Right lobe of liver (tissue), 6 donors: Measurements from ENCODE around the gene MACROD2. TPM values are rescaled to one million over a fixed set of nuclear protein-coding genes. Genes with fewer than 3 reads are reported as not detected.

Experiments used
- ATAC-seq, 4 donors: fragments of 200-7000 bp; cut with Tn5 transposase; one replicate each; pipeline ENCODE4 v1.9.1; 2020; ENCODE audit warnings: mild to moderate bottlenecking in 4 of 4, moderate library complexity in 4 of 4
- DNase-seq, 3 donors: peaks; one replicate each; pipeline ENCODE4 v3.0.0-alpha.2; 2020
- H3K27ac ChIP-seq, 3 donors: fragments of 200-600 bp; one replicate each; pipeline ENCODE4 v1.8.0; 2022
- H3K27me3 ChIP-seq, 2 donors: fragments of 200-600 bp; one replicate each; pipeline ENCODE4 v1.8.0; 2022
- H3K36me3 ChIP-seq, 4 donors: fragments of 200-600 bp; sonication (generic) in 1 of 4; one replicate each; pipeline versions ENCODE4 v1.5.1 to v1.8.0; 2017 to 2022; ENCODE audit warnings: control low read depth in 1 of 4
- H3K4me1 ChIP-seq, 4 donors: fragments of 200-600 bp; sonication (generic) in 1 of 4; one replicate each; pipeline versions ENCODE4 v1.5.1 to v1.8.0; 2017 to 2022; ENCODE audit warnings: control low read depth in 1 of 4
- H3K4me3 ChIP-seq, 3 donors: fragments of 200-600 bp; one replicate each; pipeline ENCODE4 v1.8.0; 2022
- H3K9me3 ChIP-seq, 4 donors: fragments of 200-600 bp; sonication (generic) in 1 of 4; one replicate each; pipeline versions ENCODE4 v1.5.1 to v1.8.0; 2017 to 2022; ENCODE audit warnings: control low read depth in 1 of 4
- POLR2A ChIP-seq: fragments of 450-650 bp; IDR thresholded peaks from one replicate; pipeline ENCODE4 v1.6.1; 2017; ENCODE audit warnings: antibody characterized with exemption, mild to moderate bottlenecking
- WGBS: methylation state at CpG from one replicate; pipeline ENCODE4 v1.1.6; 2018; ENCODE audit warnings: low coverage, low lambda C conversion rate; ENCODE audit not compliant: insufficient coverage; ENCODE audit errors: missing lambda C conversion rate; 5-methylcytosine and 5-hydroxymethylcytosine counted together
- intact Hi-C, 2 donors: fragments of 100-400 bp; cut with DNase I; formaldehyde crosslinking; loops; one replicate each; pipeline versions ENCODE4 v1.11.2 to v1.14.1; 2022
- total RNA-seq, 6 experiments: library from RNA; depleted of rRNA in 2 of 6; stranded (reverse); fragments of >200 nt in 2 of 6; fragmentation: NEBNext Ultra II Directional in 3 of 6; extraction: Animal tissue kit (Norgen Biotek cat#: 25700) in 3 of 6; gene quantifications; one replicate each; pipeline versions ENCODE4 v1.1.0 to v1.2.4, GENCODE V29; 2016 to 2023
- TF ChIP-seq, protein P1 (sequence below), 4 donors: fragments of 200-600 bp in 3 of 4; fragments of 450-650 bp in 1 of 4; IDR thresholded peaks; one replicate each; pipeline versions ENCODE4 v1.5.1 to v1.8.0; 2016 to 2022; ENCODE audit warnings: antibody characterized with exemption in 4 of 4, mild to moderate bottlenecking in 2 of 4
- donor health status: DM: no; HTN: yes; CAD: no.
- donor health status: DM: no; HTN: no; CAD: no.
- donor health status: DM: no; HTN: no; CAD: no.
- donor health status: DM: no; HTN: yes; CAD: no.
- donor health status: DM: no; HTN: yes; CAD: no.

The MACROD2 gene
- total RNA-seq, 6 experiments from 2014 or later, result 1.2 to 5.5 (median 3.3) TPM

DNA sequence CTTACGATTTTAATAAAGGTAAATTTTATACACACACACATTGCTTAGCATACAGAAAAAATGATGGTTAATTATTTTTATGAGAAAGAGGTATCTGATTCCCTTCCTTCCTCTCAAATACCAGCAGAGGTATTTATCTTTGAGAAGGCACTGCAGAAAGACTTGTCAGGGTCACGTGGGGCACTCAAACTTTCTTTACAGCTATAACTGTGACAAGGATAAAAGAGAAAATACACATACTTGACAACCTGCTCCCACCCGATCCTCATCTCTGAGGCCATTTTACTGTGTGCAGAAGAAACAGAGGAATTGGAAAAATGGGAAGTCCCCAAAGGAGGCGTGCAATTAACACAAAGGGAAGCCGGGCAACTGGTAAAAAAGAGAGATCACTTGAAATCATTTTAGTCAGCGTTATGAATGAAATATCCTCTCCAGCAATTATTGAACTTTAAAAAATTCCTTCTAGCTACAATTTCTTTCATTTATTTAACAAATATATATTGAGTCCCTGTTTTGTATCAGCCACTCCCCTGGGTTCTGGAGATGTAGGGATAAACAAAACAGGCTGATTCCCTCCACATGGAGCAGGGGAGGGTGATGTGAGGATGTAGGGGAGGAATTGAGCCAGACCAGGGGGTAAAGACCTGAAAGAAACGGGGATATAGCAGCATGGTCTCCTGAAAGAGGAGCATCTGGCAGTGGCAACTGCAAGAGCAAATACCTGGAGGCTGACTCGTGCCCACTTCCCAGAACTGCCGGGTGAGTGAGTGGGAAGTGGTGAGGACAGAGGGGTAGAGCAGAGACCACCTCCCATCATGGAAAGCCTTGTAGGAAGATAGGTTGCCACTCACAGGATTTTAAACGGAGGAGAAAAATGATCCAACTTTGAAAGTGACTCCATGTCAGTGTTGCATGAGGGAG, 2067.6 kb downstream of the MACROD2 start:
- no peaks in the 10 kb centered on the region for H3K9me3 ChIP-seq
- no peaks in the 10 kb centered on the region for H3K36me3 ChIP-seq
- H3K27me3 ChIP-seq, result no peaks in the 10 kb centered on the region
- intact Hi-C loops, result no loop called here
- TF ChIP-seq, protein P1, sequence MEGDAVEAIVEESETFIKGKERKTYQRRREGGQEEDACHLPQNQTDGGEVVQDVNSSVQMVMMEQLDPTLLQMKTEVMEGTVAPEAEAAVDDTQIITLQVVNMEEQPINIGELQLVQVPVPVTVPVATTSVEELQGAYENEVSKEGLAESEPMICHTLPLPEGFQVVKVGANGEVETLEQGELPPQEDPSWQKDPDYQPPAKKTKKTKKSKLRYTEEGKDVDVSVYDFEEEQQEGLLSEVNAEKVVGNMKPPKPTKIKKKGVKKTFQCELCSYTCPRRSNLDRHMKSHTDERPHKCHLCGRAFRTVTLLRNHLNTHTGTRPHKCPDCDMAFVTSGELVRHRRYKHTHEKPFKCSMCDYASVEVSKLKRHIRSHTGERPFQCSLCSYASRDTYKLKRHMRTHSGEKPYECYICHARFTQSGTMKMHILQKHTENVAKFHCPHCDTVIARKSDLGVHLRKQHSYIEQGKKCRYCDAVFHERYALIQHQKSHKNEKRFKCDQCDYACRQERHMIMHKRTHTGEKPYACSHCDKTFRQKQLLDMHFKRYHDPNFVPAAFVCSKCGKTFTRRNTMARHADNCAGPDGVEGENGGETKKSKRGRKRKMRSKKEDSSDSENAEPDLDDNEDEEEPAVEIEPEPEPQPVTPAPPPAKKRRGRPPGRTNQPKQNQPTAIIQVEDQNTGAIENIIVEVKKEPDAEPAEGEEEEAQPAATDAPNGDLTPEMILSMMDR (IDR thresholded peaks at IDR 0.05), result no peak
- no peak for TF ChIP-seq POLR2A
- WGBS, result 54% methylated on average over 10 of the region's 10 CpGs
- DNase-seq, result no peak
- no peaks in the 10 kb centered on the region for H3K4me1 ChIP-seq
- H3K4me3 ChIP-seq, result no peak overlapping the region
- ATAC-seq, result no peak
- H3K27ac ChIP-seq, result no peak overlapping the region

DNA sequence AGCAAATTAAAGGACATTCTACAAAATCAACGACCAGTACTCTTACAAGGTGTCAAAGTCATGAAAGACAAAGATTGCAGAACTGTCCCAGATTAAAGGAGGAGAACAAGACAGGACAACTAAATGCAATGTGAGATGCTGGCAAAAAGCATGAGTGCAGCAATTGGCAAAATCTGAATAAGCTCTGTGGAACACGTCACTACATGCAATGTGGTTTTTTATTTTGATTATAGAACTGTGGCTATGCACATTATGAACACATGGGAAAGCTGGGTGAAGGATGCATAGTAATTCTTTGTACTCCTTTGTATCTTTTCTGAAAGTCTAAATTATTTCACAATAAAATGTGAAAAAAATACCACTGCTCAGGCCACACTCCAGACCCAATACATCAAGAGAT, 2068.6 kb downstream of the MACROD2 start:
- TF ChIP-seq, protein P1 (IDR thresholded peaks at IDR 0.05), result no peak
- TF ChIP-seq POLR2A, result no peak
- Histone ChIP-seq H3K4me1 (no peaks in the 10 kb centered on the region), H3K4me3 (no peak overlapping the region), H3K36me3 (no peaks in the 10 kb centered on the region), H3K27me3 (no peaks in the 10 kb centered on the region), H3K9me3 (no peaks in the 10 kb centered on the region), H3K27ac (no peak overlapping the region)
- intact Hi-C loops, result no loop called here
- ATAC-seq (no peak), DNase-seq (no peak)
- WGBS, result 63% methylated on average over 2 of the region's 2 CpGs

DNA sequence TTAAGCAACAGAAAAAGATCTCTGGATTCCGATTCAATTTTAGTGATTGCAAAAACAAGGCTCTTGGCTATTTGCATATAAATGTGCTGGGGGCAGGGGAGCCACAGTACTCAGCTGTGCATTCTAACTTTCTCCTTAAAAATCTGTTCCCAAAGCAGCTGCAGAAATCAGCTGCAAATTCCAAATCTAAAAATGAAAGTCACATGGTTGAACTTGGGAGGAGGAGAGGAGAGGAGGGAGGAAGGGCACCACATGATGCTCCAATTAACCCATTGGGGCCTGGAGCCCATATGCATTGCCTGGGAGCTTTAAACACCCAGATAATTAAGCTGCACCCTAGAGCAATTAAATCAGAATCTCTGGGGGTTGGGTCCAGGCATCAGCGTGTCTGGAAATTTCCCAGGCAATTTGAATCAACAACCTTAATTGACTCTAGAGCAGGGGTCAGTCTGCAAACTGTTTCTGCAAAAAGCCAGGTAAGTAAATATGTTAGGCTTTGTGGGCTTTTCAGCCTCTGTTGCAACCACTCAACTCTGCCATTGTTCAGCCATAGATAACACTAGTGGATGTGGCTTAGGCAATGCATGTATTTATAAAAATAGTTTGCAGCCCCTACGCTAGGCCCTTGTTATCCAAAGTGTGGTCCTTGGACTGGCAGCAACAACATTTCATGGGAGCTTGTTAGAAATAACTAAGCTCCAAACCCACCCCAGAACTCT, 2069.8 kb downstream of the MACROD2 start:
- intact Hi-C loops, result no loop called here
- H3K4me1 ChIP-seq, result no peaks in the 10 kb centered on the region
- H3K4me3 ChIP-seq, result no peak overlapping the region
- no peak overlapping the region for H3K27ac ChIP-seq
- ATAC-seq (no peak), DNase-seq (no peak)
- no peaks in the 10 kb centered on the region for H3K36me3 ChIP-seq
- WGBS, result 64% methylated on average over 2 of the region's 3 CpGs
- TF ChIP-seq, protein P1 (IDR thresholded peaks at IDR 0.05), result no peak
- TF ChIP-seq POLR2A, result no peak
- H3K9me3 ChIP-seq, result no peaks in the 10 kb centered on the region
- H3K27me3 ChIP-seq, result no peaks in the 10 kb centered on the region

DNA sequence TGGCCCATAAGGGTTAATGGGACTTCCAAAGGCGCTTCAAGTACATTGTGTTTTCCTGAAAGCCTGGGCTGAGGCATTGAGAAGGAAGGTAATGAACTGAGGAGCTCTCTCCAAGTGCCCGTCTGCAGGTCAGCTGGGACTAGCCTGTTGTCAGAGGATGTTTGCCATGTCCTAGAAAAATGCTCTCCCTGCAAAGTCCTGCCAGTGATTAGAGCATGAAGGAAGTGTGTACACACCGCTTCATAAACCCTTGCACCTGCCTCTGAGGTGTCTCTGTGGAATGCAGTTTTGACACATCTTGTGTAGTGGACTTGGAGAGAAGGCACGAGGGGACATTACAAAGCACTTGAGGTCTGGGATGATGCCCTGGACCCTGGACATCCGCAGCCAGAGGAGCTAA, 2071.3 kb downstream of the MACROD2 start:
- Histone ChIP-seq H3K27ac (no peak overlapping the region), H3K4me3 (no peak overlapping the region), H3K36me3 (no peaks in the 10 kb centered on the region), H3K9me3 (no peaks in the 10 kb centered on the region), H3K4me1 (no peaks in the 10 kb centered on the region), H3K27me3 (no peaks in the 10 kb centered on the region)
- no peak for DNase-seq
- 88% methylated on average over 2 of the region's 5 CpGs for WGBS
- intact Hi-C loops, result no loop called here
- no peak for ATAC-seq
- TF ChIP-seq, protein P1 (IDR thresholded peaks at IDR 0.05), result no peak
- TF ChIP-seq POLR2A, result no peak
